IPS-18a (cell line): ENCODE measurements around the gene APPL1.

Experiments
- H3K27ac ChIP-seq: one replicate; pipeline ENCODE4 v1.5.1; 2013; ENCODE audit warnings: low read length
- H3K27me3 ChIP-seq: one replicate; pipeline ENCODE4 v1.6.1; 2013; ENCODE audit warnings: mild to moderate bottlenecking, low read length; ENCODE audit not compliant: control insufficient read depth, insufficient read depth
- H3K36me3 ChIP-seq: one replicate; pipeline ENCODE4 v1.6.1; 2013; ENCODE audit warnings: low read depth, low read length; ENCODE audit not compliant: control insufficient read depth
- H3K4me1 ChIP-seq: one replicate; pipeline ENCODE4 v1.6.1; 2013; ENCODE audit warnings: low read depth, low read length; ENCODE audit not compliant: control insufficient read depth
- H3K4me3 ChIP-seq: one replicate; pipeline ENCODE4 v1.5.1; 2013; ENCODE audit warnings: low read length
- H3K9ac ChIP-seq: one replicate; pipeline ENCODE4 v1.6.1; 2013; ENCODE audit warnings: mild to moderate bottlenecking, low read length, moderate library complexity
- H3K9me3 ChIP-seq: one replicate; pipeline ENCODE4 v1.6.1; 2013; ENCODE audit warnings: low read depth, low read length; ENCODE audit not compliant: control insufficient read depth

APPL1 gene, protein sequence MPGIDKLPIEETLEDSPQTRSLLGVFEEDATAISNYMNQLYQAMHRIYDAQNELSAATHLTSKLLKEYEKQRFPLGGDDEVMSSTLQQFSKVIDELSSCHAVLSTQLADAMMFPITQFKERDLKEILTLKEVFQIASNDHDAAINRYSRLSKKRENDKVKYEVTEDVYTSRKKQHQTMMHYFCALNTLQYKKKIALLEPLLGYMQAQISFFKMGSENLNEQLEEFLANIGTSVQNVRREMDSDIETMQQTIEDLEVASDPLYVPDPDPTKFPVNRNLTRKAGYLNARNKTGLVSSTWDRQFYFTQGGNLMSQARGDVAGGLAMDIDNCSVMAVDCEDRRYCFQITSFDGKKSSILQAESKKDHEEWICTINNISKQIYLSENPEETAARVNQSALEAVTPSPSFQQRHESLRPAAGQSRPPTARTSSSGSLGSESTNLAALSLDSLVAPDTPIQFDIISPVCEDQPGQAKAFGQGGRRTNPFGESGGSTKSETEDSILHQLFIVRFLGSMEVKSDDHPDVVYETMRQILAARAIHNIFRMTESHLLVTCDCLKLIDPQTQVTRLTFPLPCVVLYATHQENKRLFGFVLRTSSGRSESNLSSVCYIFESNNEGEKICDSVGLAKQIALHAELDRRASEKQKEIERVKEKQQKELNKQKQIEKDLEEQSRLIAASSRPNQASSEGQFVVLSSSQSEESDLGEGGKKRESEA

DNA sequence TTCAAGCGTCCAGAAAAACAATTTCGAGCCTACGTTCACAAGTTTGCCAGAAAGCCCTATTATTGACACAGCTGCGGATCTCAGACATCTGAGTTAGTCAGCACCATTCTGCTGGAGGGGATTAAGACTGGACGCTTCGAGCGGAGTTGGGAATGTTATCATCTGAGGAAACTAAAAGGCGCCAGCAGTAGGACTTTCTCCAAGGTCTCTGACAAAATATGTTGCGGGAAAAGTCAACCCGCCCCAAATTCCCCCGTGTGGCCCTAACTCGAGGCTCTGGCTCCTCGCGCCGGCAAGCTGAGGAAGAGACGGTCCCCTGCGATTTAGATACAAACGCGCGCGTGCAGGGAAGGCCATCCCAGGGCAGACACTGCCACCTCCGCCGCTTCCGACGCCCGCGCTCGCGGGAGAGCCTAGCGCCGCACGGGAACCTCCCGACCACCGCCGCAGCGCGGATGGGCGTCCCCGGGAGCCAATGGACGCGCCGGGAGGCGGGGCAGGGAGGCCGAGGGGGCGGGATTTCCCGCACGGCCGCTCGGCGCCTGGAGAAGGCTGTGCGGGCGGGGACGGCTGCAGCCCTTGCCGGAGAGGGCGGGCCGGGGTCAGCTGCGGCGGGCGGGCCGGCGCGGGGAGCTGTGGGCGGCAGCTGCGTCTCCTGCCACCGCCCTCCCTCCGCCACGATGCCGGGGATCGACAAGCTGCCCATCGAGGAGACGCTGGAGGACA is at the start of gene APPL1:
TSS of gene APPL1 (plus strand) at position 526 of the 726 bp plus-strand sequence. CDS start at position 681, 155 bp downstream.
- Histone ChIP-seq H3K36me3 (no peaks in the 10 kb centered on the region), H3K9me3 (no peaks in the 10 kb centered on the region), H3K9ac (peak within 1 kb of the TSS; percentile 51), H3K4me1 (peaks cover 13% of the 10 kb centered on the region), H3K27ac (no peak within 1 kb of the TSS), H3K4me3 (peak within 1 kb of the TSS; percentile 88), H3K27me3 (peaks cover 20% of the 10 kb centered on the region)

DNA sequence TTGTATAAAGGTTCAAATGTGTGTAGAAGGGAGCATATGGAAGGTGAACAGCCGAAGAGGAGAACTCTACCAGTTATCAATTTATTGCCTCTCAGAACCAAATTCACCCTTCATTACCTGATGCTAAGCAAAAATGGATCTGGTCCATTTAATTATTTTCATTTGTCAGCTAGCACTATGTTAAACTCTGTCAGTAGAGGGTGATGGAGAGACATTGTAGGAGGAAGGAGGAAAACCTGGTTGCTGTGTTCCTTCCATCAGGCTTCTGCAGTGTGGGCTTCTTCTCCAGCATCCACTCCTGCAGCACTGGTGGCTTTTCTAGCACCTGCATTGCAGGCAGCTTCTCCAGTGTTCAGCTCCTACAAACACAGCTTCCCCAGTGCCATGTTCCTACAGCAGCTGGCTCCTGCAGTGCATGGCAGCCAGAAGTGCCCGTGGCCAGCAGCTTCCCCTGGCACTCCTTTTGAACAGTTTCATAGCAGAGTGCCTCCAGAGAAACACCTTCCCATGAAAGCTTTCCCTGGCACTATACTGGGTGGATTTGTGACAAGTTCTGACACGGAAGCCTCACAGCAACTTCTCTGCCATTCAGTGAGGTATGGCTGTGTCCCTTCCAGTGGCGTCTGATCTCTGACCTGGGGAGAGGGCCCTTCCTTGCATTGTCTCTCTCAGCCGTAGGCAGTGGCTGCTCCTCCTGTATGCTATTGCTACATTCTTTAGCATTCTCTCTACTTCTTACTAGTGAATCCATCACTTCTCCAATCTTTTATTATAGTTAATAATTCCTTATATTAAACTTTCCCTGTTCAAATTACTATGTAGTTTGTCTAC is 47.7 kb upstream of the APPL1 start:
- H3K9me3 ChIP-seq: no peaks in the 10 kb centered on the region
- no peak overlapping the region for H3K9ac ChIP-seq
- no peaks in the 10 kb centered on the region for H3K36me3 ChIP-seq
- no peak overlapping the region for H3K27ac ChIP-seq
- peaks cover 4% of the 10 kb centered on the region for H3K4me1 ChIP-seq
- H3K27me3 ChIP-seq: no peaks in the 10 kb centered on the region
- no peak overlapping the region for H3K4me3 ChIP-seq

DNA sequence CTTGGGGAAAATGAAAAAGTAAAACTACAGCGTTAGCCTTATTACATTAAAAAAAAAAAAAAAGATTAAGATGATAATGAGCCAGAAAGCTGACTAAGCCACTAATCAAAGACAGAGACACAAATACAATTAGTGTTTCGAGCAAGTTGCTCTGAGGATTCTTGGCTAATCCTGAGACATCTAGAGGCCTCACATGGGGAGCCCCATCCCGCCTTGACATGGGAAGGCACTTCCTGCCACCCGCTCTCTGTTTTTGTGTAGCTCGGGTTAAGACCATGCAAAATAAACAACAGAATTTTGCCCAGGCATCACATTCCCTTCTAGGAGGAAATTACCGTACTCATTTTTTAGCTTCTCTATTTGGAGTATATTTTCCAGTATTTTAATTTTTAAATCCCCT is 43.0 kb upstream of the APPL1 start:
- Histone ChIP-seq H3K9me3 (no peaks in the 10 kb centered on the region), H3K36me3 (no peaks in the 10 kb centered on the region), H3K9ac (no peak overlapping the region), H3K4me1 (peaks cover 5% of the 10 kb centered on the region), H3K27ac (no peak overlapping the region), H3K27me3 (no peaks in the 10 kb centered on the region), H3K4me3 (no peak overlapping the region)

DNA sequence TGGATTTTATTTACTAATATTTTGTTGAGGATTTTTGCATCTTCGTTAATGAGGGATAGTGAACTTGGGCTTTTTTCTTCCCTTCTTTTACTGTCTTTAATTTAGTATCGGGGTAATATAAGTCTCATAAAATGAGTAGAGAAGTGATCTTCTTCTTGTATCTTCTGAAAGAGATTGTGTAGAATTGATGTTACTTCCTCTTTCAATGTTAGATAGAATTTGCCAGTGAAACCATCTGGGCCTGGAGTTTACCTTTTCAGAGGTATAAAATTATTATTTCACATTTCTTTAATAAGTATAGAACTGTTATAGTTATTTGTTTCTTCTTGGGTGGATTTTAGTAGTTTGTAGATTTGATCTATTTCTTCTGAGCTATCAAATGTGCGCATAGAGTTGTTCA is 35.5 kb upstream of the APPL1 start:
- Histone ChIP-seq H3K9ac (no peak overlapping the region), H3K27ac (no peak overlapping the region), H3K4me1 (no peaks in the 10 kb centered on the region), H3K4me3 (no peak overlapping the region), H3K27me3 (no peaks in the 10 kb centered on the region), H3K36me3 (no peaks in the 10 kb centered on the region), H3K9me3 (no peaks in the 10 kb centered on the region)

DNA sequence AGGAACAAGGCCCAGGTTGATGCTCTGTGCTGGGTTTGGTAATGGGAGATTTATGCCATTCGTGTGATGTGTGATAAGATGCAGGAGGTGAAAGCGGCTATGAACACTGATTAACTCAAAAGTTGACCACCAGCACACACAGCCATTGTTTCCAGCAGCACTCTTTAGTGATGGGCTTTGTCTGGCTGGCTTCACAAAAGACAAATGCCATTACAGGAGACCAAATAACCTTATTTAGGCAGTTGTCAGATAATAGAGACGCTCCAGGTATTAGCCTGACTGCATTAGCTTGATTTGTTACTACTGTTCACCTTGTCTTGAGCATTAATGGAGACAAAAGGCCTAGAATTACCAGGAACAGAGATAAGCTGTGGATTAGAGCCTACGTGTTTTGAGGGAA is 32.9 kb upstream of the APPL1 start:
- peaks cover 10% of the 10 kb centered on the region for H3K27me3 ChIP-seq
- H3K36me3 ChIP-seq: no peaks in the 10 kb centered on the region
- H3K27ac ChIP-seq: no peak overlapping the region
- H3K9ac ChIP-seq: no peak overlapping the region
- no peaks in the 10 kb centered on the region for H3K9me3 ChIP-seq
- no peak overlapping the region for H3K4me3 ChIP-seq
- peaks cover 8% of the 10 kb centered on the region for H3K4me1 ChIP-seq

- peak within 1 kb of the TSS; percentile 18 for H3K9ac ChIP-seq
- H3K27me3 ChIP-seq: peaks cover 18% of the 10 kb centered on the region
- H3K27ac ChIP-seq: no peak within 1 kb of the TSS
Measured at GRCh38 chr3:57199895-57200297, 27.6 kb upstream of the APPL1 start, which contains the start of gene HESX1. HESX1 (minus strand) TSS chr3:57199978; CDS start chr3:57199918, 60 bp downstream.

GRCh38 chr3:57206423-57206822 is 21.1 kb upstream of the APPL1 start:
- H3K27ac ChIP-seq: no peak overlapping the region
- H3K9me3 ChIP-seq: no peaks in the 10 kb centered on the region
- no peak overlapping the region for H3K4me3 ChIP-seq
- H3K9ac ChIP-seq: no peak overlapping the region
- no peaks in the 10 kb centered on the region for H3K27me3 ChIP-seq
- no peaks in the 10 kb centered on the region for H3K36me3 ChIP-seq
- H3K4me1 ChIP-seq: peaks cover 5% of the 10 kb centered on the region

More at GRCh38 chr3:57199895-57200297, 27.6 kb upstream of the APPL1 start, which contains the start of gene HESX1:
- peaks cover 28% of the 10 kb centered on the region for H3K4me1 ChIP-seq
- peak within 1 kb of the TSS; percentile 51 for H3K4me3 ChIP-seq
- no peaks in the 10 kb centered on the region for H3K36me3 ChIP-seq
- no peaks in the 10 kb centered on the region for H3K9me3 ChIP-seq

GRCh38 chr3:57221883-57222282 is 5.6 kb upstream of the APPL1 start:
- H3K4me1 ChIP-seq: peaks cover 5% of the 10 kb centered on the region
- H3K27me3 ChIP-seq: peaks cover 5% of the 10 kb centered on the region
- no peak overlapping the region for H3K27ac ChIP-seq
- no peaks in the 10 kb centered on the region for H3K36me3 ChIP-seq
- H3K4me3 ChIP-seq: no peak overlapping the region
- H3K9me3 ChIP-seq: no peaks in the 10 kb centered on the region
- no peak overlapping the region for H3K9ac ChIP-seq

GRCh38 chr3:57224856-57225255 is 2.7 kb upstream of the APPL1 start:
- no peaks in the 10 kb centered on the region for H3K9me3 ChIP-seq
- peaks cover 13% of the 10 kb centered on the region for H3K4me1 ChIP-seq
- no peak overlapping the region for H3K4me3 ChIP-seq
- peaks cover 20% of the 10 kb centered on the region for H3K27me3 ChIP-seq
- no peaks in the 10 kb centered on the region for H3K36me3 ChIP-seq
- H3K27ac ChIP-seq: no peak overlapping the region
- H3K9ac ChIP-seq: no peak overlapping the region

GRCh38 chr3:57226176-57226575 is 1.4 kb upstream of the APPL1 start:
- Histone ChIP-seq H3K27me3 (peaks cover 20% of the 10 kb centered on the region), H3K9me3 (no peaks in the 10 kb centered on the region), H3K4me1 (peaks cover 13% of the 10 kb centered on the region), H3K4me3 (no peak overlapping the region), H3K27ac (no peak overlapping the region), H3K9ac (no peak overlapping the region), H3K36me3 (no peaks in the 10 kb centered on the region)
